OCI-LY1 (cell line): Measurements from ENCODE around the gene SFTPB.

Experiments used
- CTCF ChIP-seq: fragments of 200-600 bp; sonication (generic), shearing (Covaris generic); IDR thresholded peaks from 2 replicates; pipeline ENCODE4 v1.5.1; 2017; ENCODE audit warnings: mild to moderate bottlenecking, antibody characterized with exemption, low read length, moderate library complexity, mixed read lengths
- EZH2 ChIP-seq: fragments of 200-600 bp; sonication (generic), shearing (Covaris generic); IDR thresholded peaks from 2 replicates; pipeline ENCODE4 v1.8.0; 2017; ENCODE audit warnings: borderline replicate concordance, mixed run types, mild to moderate bottlenecking, antibody characterized with exemption, low read length, moderate library complexity, mixed read lengths

- TF ChIP-seq CTCF (no peak), EZH2 (no peak)
These were observed 21.8 kb downstream of the SFTPB start for GRCh38 chr2:85646166-85646565.
